HG02870 (cell line): ENCODE data around the gene PITPNM3.

Experiments
- ATAC-seq: cut with Tn5 transposase; IDR thresholded peaks from one replicate; pipeline ENCODE4 v1.9.1; 2021; ENCODE audit warnings: mild to moderate bottlenecking, moderate library complexity; ENCODE audit not compliant: unreplicated experiment

The PITPNM3 gene

GRCh38 chr17:6530324-6530920, 25.9 kb downstream of the PITPNM3 start:
- no peak for ATAC-seq

- ATAC-seq: no peak
Measured at GRCh38 chr17:6528557-6528956, 27.8 kb downstream of the PITPNM3 start.

GRCh38 chr17:6526362-6527152, 29.8 kb downstream of the PITPNM3 start:
- no peak for ATAC-seq

- no peak for ATAC-seq
Measured at GRCh38 chr17:6525731-6526130, 30.6 kb downstream of the PITPNM3 start.

GRCh38 chr17:6525141-6525540, 31.2 kb downstream of the PITPNM3 start:
- ATAC-seq: no peak

- ATAC-seq: no peak
Measured at GRCh38 chr17:6524520-6524919, 31.8 kb downstream of the PITPNM3 start.

- ATAC-seq: no peak
Measured at GRCh38 chr17:6523809-6524355, 32.5 kb downstream of the PITPNM3 start.

- no peak for ATAC-seq
Measured at GRCh38 chr17:6523330-6523729, 33.0 kb downstream of the PITPNM3 start.

GRCh38 chr17:6521586-6521985, 34.8 kb downstream of the PITPNM3 start:
- ATAC-seq: no peak

- no peak for ATAC-seq
Measured at GRCh38 chr17:6517062-6517461, 39.3 kb downstream of the PITPNM3 start.

GRCh38 chr17:6514371-6514770, 42.0 kb downstream of the PITPNM3 start:
- no peak for ATAC-seq

- ATAC-seq: no peak
Measured at GRCh38 chr17:6512552-6512951, 43.8 kb downstream of the PITPNM3 start.

- no peak for ATAC-seq
Measured at GRCh38 chr17:6510321-6510977, 45.9 kb downstream of the PITPNM3 start.

- no peak for ATAC-seq
Measured at GRCh38 chr17:6509921-6510320, 46.4 kb downstream of the PITPNM3 start.

GRCh38 chr17:6509031-6509771, 47.2 kb downstream of the PITPNM3 start:
- no peak for ATAC-seq

- ATAC-seq: no peak
Measured at GRCh38 chr17:6508519-6509030, 47.8 kb downstream of the PITPNM3 start.

GRCh38 chr17:6508016-6508415, 48.3 kb downstream of the PITPNM3 start:
- no peak for ATAC-seq

- ATAC-seq: no peak
Measured at GRCh38 chr17:6507535-6507934, 48.8 kb downstream of the PITPNM3 start.

GRCh38 chr17:6506679-6507231, 49.6 kb downstream of the PITPNM3 start:
- ATAC-seq: no peak

- ATAC-seq: no peak
Measured at GRCh38 chr17:6505425-6506142, 50.8 kb downstream of the PITPNM3 start.
